Activated effector memory CD4-positive, alpha-beta T cell treated with anti-CD3 and anti-CD28 coated beads, Interleukin-2, amount 50 U/mL, for 16 hours (primary cell): ENCODE measurements around the gene NOC4L.
A peak's percentile ranks its signal among the peaks of the same experiment; 100 is the strongest.
"Not testable (repeated sequence)": the region's sequence is repeated elsewhere in the genome, so short reads cannot be mapped to it uniquely, and the experiment has no call there.

Experiments
- DNase-seq: peaks from one replicate; pipeline ENCODE4 v3.0.0-alpha.2; 2020

NOC4L gene

DNA sequence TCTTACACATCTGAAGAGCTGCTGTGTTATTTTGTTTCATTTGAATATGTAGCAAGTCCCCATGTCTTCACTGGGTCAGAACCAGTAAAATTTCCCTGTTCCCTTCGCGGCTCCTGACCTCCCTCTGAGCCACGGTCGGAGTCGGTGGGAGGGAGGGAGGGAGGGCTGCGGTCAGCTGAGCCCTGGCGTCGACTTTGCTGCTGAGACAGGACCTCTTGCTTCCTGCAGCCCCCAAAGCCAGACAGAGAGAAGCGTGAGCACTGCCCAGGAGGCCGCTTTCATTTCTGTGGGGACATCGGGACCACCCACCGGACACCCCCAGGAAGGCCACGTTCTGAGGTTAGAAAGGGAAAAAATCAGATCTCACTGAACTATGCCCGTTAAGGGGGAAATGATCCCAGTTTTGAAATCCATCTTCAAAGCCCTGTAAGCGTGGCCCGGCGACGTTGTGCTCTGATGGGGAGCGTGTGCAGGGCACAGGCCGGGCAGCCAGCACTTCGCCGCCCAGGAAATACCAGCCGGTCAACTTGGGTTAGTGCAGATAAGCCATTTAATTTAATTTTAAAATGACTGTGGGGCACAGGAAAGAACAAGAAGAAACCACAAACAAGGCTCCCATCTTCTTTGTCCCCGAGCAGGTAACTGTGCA, 42.1 kb downstream of the NOC4L start:
- no peak for DNase-seq

DNA sequence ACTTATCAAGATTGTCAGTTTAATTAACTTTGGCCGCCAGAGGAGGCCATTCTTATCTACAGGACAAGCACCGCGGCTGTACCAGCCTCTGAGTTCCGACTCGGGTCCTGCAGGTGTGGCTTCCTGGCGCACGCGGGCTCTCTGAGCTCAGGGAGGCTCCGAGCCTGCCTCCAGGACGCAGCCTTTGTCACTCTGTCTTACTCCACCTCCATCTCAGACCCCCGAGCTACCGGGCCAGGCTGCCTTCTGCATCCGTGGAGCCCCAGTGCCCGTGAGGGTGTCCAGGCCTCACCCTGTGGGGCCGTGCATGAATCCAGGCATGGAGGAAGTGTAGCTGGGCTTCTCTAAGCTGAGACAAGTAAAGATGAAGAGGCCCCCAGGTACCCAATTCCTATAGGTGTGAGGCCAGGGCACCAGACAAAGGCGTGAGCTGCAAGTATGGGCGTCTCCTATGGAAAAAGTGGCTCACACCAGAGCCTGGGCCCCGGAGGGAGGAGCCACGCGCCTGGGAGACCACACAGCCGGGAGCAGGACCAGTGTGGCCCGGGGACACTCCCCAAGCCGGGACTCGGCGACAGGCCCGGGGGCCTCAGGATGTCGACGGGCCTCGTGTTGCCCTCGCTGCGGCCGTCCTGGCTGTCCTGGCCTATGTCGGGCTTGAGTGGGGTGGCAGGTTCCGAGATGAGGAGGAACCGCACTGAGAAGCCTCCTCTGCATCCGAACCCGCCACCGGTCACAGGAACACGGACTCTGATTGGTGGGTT, 42.8 kb downstream of the NOC4L start:
- no peak for DNase-seq

- DNase-seq: no peak
Measured at GRCh38 chr12:132187646-132188450, 43.6 kb downstream of the NOC4L start.

- DNase-seq: no peak
Measured at GRCh38 chr12:132188451-132188901, 44.2 kb downstream of the NOC4L start.

GRCh38 chr12:132188916-132189325, 44.7 kb downstream of the NOC4L start:
- no peak for DNase-seq

GRCh38 chr12:132189378-132190011, 45.2 kb downstream of the NOC4L start:
- DNase-seq: peak; percentile 98

DNA sequence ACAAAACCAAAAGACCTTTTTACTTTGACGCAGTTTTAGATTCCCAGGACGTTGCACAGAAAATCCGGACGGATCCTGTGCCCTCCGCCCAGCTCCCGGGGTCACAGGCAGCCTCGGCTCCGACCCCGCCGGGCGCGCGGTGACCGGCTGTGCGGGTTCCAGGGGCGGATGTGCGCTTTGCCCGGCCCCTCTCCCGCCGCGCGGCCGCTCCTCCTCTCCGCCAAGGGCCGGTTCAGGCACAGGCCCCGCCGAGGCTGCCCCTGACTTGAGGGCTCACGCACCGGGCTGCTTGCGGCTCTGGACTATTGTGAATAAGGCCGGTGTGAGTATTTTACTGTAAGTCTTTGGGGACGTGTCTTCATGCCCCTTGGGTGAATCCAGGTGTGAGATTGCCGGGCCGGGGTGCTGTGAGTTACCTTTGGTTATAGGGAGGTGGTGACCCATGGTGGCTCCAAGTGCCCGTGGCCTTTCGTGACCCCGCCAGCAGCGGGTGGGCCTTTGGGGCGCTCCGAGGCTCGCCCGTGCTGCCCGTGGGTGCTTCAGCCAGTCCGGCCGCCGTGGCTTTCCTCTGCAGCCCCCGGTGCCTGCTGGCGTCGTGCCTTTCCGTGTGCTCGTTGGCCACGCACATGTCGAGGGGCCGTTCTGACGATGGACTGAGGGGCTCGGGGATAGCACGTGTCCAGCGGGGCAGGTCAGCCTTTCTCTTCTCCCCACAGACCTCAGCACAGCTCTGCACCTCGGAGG, 45.9 kb downstream of the NOC4L start:
- no peak for DNase-seq

- DNase-seq: no peak
Measured at GRCh38 chr12:132190834-132191500, 46.7 kb downstream of the NOC4L start.

GRCh38 chr12:132191715-132192553, 47.7 kb downstream of the NOC4L start:
- no peak for DNase-seq

GRCh38 chr12:132194056-132194455, 49.8 kb downstream of the NOC4L start:
- no peak for DNase-seq

DNA sequence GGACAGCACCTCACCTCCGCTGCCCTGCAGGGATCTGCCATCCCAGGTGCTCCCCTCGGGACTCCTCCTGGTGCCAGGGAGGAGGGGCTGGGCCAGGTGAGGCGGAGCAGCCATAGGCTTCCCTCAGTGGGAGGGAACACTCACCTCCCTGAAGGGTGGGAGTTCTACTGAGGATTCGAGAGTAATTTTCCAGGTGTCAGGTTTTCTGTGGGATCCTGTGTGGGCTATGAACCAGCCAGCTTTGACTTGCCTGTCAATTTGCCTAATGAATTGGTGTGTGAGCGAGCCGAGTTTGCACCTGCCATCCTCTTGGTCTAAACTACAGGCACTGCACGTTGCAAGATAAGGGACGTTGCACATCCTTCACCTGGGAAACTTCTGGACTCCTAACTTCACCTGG, 50.3 kb downstream of the NOC4L start:
- DNase-seq: no peak

DNA sequence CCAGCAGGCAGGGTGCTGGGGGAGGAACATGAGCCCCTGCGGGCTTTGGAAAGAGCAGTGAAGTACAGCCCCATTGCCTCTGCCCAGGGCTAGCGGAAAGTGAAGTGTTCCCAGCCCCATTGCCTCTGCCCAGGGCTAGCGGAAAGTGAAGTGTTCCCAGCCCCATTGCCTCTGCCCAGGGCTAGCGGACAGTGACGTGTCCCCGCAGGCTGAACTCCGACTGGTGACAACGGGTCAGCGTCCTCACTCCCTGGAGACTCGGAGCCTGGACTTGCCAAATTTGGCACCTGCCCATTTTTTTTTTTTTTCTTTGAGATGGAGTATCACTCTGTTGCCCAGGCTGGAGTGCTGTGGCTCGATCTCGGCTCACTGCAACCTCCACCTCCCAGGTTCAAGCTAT, 51.0 kb downstream of the NOC4L start:
- not testable (repeated sequence) for DNase-seq

GRCh38 chr12:132196038-132196872, 52.0 kb downstream of the NOC4L start:
- DNase-seq: no peak

DNA sequence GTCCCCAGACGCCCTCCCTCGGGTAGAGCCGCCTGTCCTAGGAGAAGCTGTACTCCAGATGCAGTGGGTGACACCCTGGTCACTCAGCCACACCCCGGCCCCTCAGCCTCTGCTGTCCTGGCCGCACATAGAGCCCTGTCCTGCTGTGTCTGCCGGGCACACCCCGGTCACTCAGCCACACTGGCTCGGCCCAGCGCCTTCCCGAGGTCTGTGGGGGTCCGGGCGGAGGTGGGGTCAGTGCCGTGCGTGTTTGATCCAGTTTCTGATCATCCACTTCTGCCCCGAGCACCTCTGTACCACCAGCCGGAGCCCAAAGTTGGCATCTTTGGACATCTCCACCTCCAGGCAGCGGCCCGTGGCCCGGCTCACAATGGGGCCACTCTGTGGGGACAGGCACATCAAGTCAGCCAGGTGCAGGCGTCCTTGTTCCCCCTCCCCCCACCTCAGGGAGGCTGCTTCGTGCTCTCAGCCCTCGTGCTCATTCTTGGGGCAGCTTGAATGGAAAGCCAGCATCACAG, 52.7 kb downstream of the NOC4L start:
- no peak for DNase-seq

DNA sequence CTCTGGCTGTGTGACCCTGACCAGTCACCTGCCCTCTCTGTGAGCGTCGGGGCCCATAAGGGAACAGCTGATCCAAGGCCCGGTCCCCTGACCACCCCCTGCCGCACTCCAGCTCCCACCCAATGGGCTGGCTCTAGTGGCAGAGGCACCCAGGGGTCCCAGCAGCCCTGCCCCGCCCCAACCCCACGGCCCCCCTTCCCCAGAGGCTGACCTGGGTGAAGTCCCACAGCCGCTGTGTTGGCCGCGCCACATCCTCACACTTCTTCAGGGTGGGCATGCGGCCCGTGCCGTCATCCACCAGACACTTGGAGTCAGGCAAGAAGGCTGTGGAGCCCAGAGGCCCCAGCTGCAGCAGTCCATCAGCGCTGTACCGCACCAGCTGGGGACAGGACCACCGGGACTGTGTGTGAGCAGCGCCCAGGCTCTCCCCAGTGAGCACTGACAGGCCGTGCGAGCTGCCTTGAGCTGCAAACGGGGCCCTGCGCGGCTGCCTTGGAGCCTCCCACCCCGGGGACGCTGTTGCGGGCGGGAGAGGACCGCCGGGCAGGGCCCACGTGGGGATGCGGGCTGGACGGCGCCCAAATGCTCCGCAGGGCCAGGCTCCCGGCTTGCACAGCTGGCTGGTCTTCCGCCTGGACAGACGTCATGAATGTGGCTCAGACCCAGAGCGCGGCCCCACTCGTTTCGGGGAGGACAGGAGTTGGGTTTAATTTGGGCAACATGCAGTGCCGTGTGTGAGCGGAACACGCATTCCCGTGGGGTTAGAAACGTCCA, 53.5 kb downstream of the NOC4L start:
- no peak for DNase-seq

DNA sequence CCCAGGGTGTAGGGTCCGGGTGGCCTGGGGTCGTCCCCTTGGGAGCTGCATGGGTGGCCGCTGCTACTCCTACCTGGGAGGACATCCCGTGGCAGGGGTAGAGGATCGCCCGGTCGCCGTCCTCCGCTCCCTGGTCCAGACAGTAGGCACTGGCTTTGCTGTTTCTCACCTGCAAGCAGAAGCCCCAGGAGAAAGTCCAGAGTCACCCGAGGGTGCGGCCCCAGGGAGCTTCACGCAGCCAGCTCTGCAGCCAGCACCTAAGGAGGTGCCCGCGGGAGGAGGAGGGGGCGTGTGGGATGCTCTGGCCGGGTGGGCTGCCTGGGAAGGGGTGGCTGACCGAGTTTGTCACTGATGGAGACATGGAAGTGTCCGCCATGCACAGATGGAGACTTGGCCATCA, 54.8 kb downstream of the NOC4L start:
- DNase-seq: no peak

GRCh38 chr12:132199526-132200319, 55.5 kb downstream of the NOC4L start:
- no peak for DNase-seq

DNA sequence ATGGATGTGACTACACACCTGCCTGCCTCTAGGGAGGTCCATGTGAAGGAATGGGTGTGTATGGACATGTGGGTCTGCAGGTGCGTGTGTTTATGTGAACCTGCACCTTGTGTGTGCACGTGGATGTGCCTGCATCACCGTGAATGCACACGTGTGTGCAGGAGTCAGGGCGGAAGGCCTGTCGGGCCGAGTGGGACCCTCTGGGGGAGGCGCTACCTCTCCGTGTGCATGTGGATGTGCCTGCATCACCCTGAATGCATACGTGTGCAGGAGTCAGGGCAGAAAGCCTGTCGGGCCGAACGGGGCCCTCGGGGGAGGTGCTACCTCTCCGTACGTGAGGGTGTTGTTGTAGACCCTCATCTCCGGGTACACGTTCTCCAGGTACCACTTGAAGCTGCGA, 56.5 kb downstream of the NOC4L start:
- no peak for DNase-seq
